NCI-H1105 (cell line): ENCODE results near the gene RBM45.

Source experiments
- DNase-seq: peaks from one replicate; lab custom pipeline; 2025; lab: John Stamatoyannopoulos, UW

RBM45 gene

GRCh38 chr2:178160601-178161000 lies 48.4 kb downstream of the RBM45 start:
- DNase-seq = no peak

GRCh38 chr2:178163395-178163794 lies 51.2 kb downstream of the RBM45 start:
- no peak for DNase-seq

- DNase-seq = no peak
Observed at GRCh38 chr2:178163911-178164310, 51.7 kb downstream of the RBM45 start.

- no peak for DNase-seq
Observed at GRCh38 chr2:178173657-178174056, 61.4 kb downstream of the RBM45 start.

- DNase-seq = no peak
Observed at GRCh38 chr2:178177066-178177679, 64.9 kb downstream of the RBM45 start.
